Endothelial cell of umbilical vein (primary cell): ENCODE measurements around the gene ETHE1. TPM values are rescaled to one million over a fixed set of nuclear protein-coding genes. Genes with fewer than 3 reads are reported as not detected.

Source experiments
- BruUV-seq: library from RNA; stranded (reverse); fragments of 400-500 nt; replicated peaks from 2 replicates; lab custom pipeline; 2021; lab: Mats Ljungman, UMichigan
- CTCF ChIA-PET: fragments of 300-600, 350-600 bp; sonication (Branson Sonifier 250); formaldehyde crosslinking; loops from one replicate; lab custom pipeline; 2021; ENCODE audit warnings: antibody characterized with exemption, inconsistent platforms; lab: Charles Lee
- POLR2A ChIA-PET: fragments of 300-600, 350-600 bp; sonication (Branson Sonifier 250); formaldehyde crosslinking; loops from one replicate; lab custom pipeline; 2021; ENCODE audit warnings: antibody characterized with exemption, inconsistent platforms; lab: Charles Lee
- DNase-seq: peaks from one replicate; pipeline ENCODE4 v3.0.0-alpha.2; 2011; ENCODE audit warnings: low read depth, low spot score
- FAIRE-seq: peaks from 2 replicates; lab custom pipeline; 2011; peaks lifted over from hg19 to GRCh38; lab: Jason Lieb, UNC
- H2AFZ ChIP-seq: 2 replicates; pipeline ENCODE4 v1.6.0; 2012; ENCODE audit warnings: low read depth, low read length, control low read depth, inconsistent platforms
- H3K27ac ChIP-seq: 2 replicates; pipeline ENCODE4 v1.5.1; 2011; ENCODE audit warnings: low read depth, mild to moderate bottlenecking, control low read depth, low read length, moderate library complexity; ENCODE audit not compliant: insufficient read depth
- H3K27me3 ChIP-seq, 2 experiments: 2 replicates each; pipeline versions ENCODE4 v1.6.0 to v1.6.1; 2011; ENCODE audit warnings: low read length in 2 of 2, mixed read lengths in 1 of 2; ENCODE audit not compliant: control insufficient read depth in 2 of 2, insufficient read depth in 2 of 2
- H3K36me3 ChIP-seq, 2 experiments: 2 replicates in 1 of 2; 3 replicates in 1 of 2; pipeline ENCODE4 v1.5.1; 2011; ENCODE audit warnings: low read length in 2 of 2, mild to moderate bottlenecking in 1 of 2, moderate library complexity in 1 of 2; ENCODE audit not compliant: control insufficient read depth in 2 of 2, insufficient read depth in 2 of 2; ENCODE audit errors: extremely low read depth in 1 of 2
- H3K4me1 ChIP-seq: 3 replicates; pipeline ENCODE4 v1.5.1; 2011; ENCODE audit warnings: mild to moderate bottlenecking, low read length; ENCODE audit not compliant: control insufficient read depth, insufficient read depth; ENCODE audit errors: extremely low read depth
- H3K4me2 ChIP-seq: 2 replicates; pipeline ENCODE4 v1.6.1; 2011; ENCODE audit warnings: low read length, control low read depth, mixed read lengths; ENCODE audit not compliant: insufficient read depth
- H3K4me3 ChIP-seq, 3 experiments: fragments of 200-600 bp in 1 of 3; sonication (generic), shearing (Covaris generic) in 1 of 3; replicated peaks in 1 of 3; 2 replicates each; pipeline ENCODE4 v1.5.1; 2011 to 2016; ENCODE audit warnings: control low read depth in 3 of 3, low read length in 3 of 3, mild to moderate bottlenecking in 2 of 3, inconsistent platforms in 1 of 3, low read depth in 1 of 3, moderate library complexity in 1 of 3; ENCODE audit not compliant: insufficient read depth in 1 of 3
- H3K79me2 ChIP-seq: 2 replicates; pipeline ENCODE4 v1.6.0; 2012; ENCODE audit warnings: low read length, inconsistent platforms; ENCODE audit not compliant: control insufficient read depth, insufficient read depth
- H3K9ac ChIP-seq: replicated peaks from 2 replicates; pipeline ENCODE3; 2011; ENCODE audit warnings: low read length, control low read depth; ENCODE audit not compliant: insufficient read depth; ENCODE audit errors: extremely low read depth
- H3K9me1 ChIP-seq: replicated peaks from 3 replicates; pipeline ENCODE4 v1.6.0; 2011; ENCODE audit warnings: mild to moderate bottlenecking, low read length; ENCODE audit not compliant: control insufficient read depth, insufficient read depth; ENCODE audit errors: extremely low read depth
- H3K9me3 ChIP-seq: replicated peaks from 2 replicates; pipeline ENCODE4 v1.5.1; 2012; ENCODE audit warnings: low read length, inconsistent platforms; ENCODE audit not compliant: control insufficient read depth, insufficient read depth
- H4K20me1 ChIP-seq: replicated peaks from 2 replicates; pipeline ENCODE3; 2011; ENCODE audit warnings: mild to moderate bottlenecking, low read length; ENCODE audit not compliant: control insufficient read depth, insufficient read depth; ENCODE audit errors: extremely low read depth
- CTCF ChIP-seq, 2 donors: IDR thresholded peaks; 1 replicate in 1 of 2; 2 replicates in 1 of 2; pipeline ENCODE4 v1.5.1; 2011; ENCODE audit warnings: low read length in 2 of 2, mild to moderate bottlenecking in 2 of 2, moderate library complexity in 2 of 2, control low read depth in 1 of 2, inconsistent platforms in 1 of 2, low read depth in 1 of 2; ENCODE audit not compliant: insufficient read depth in 1 of 2; ENCODE audit errors: extremely low read depth in 1 of 2
- EZH2 ChIP-seq: IDR thresholded peaks from 2 replicates; pipeline ENCODE4 v1.6.1; 2012; ENCODE audit warnings: borderline replicate concordance, low read depth, mild to moderate bottlenecking, moderate library complexity, low read length, inconsistent platforms; ENCODE audit not compliant: severe bottlenecking
- FOS ChIP-seq: IDR thresholded peaks from 2 replicates; pipeline ENCODE4 v1.6.1; 2011; ENCODE audit warnings: mild to moderate bottlenecking, low read length, moderate library complexity, borderline replicate concordance; ENCODE audit not compliant: insufficient read depth
- GATA2 ChIP-seq: IDR thresholded peaks from 2 replicates; pipeline ENCODE4 v1.7.0; 2011; ENCODE audit warnings: low read depth, mild to moderate bottlenecking, moderate library complexity, mixed read lengths, low read length; ENCODE audit not compliant: insufficient read length, insufficient read depth
- JUN ChIP-seq: IDR thresholded peaks from 2 replicates; pipeline ENCODE4 v1.6.1; 2011; ENCODE audit warnings: borderline replicate concordance, low read depth; ENCODE audit not compliant: insufficient read length, insufficient read depth
- MAX ChIP-seq: IDR thresholded peaks from 2 replicates; pipeline ENCODE4 v1.6.1; 2011; ENCODE audit not compliant: insufficient read depth, insufficient read length
- MYC ChIP-seq: IDR thresholded peaks from one replicate; pipeline ENCODE4 v1.6.1; 2011; ENCODE audit warnings: mild to moderate bottlenecking, low read depth, low read length
- POLR2A ChIP-seq: IDR thresholded peaks from 2 replicates; pipeline ENCODE4 v1.6.1; 2012; ENCODE audit warnings: low read depth, mild to moderate bottlenecking, control low read depth, low read length
- POLR2AphosphoS5 ChIP-seq: IDR thresholded peaks from 2 replicates; pipeline ENCODE4 v1.6.1; 2012; ENCODE audit warnings: low read depth, mild to moderate bottlenecking, control low read depth, low read length, moderate library complexity; ENCODE audit not compliant: insufficient read depth
- dilution Hi-C: fragments of 300-500 bp; cut with MboI; formaldehyde crosslinking; loops from one replicate; pipeline ENCODE4 v1.15.0; 2019; ENCODE audit warnings: low sequenced_read_pairs; ENCODE audit not compliant: extremely low pct_ligation_motif_present
- intact Hi-C: fragments of 100-400 bp; cut with micrococcal nuclease; formaldehyde crosslinking; loops from one replicate; pipeline ENCODE4 v1.10.0; 2022
- polyA plus RNA-seq, 4 experiments: library from polyadenylated mRNA; depleted of rRNA in 3 of 4; stranded (reverse) in 3 of 4; unstranded in 1 of 4; fragments of >200 nt; gene quantifications; 2 replicates each; pipeline versions ENCODE4 v1.2.1 to v1.2.3, GENCODE V29; 2011 to 2012; ENCODE audit warnings: missing spikeins in 1 of 4
- total RNA-seq: library from RNA; stranded (reverse); gene quantifications from 2 replicates; pipeline ENCODE4 v1.2.3, GENCODE V29; 2021

ETHE1 gene
- total and polyA plus RNA-seq, 2 donors (not counting 3 experiments of a cell fraction or from before 2014, with no cell fraction given): 34.5 to 124 TPM

GRCh38 chr19:43457809-43458208 is 69.2 kb downstream of the ETHE1 start:
- Histone ChIP-seq H3K4me2 (no peak overlapping the region), H3K4me1 (no peaks in the 10 kb centered on the region), H3K27ac (no peak overlapping the region), H3K4me3 (no peak overlapping the region), H3K36me3 (no peaks in the 10 kb centered on the region), H3K9ac (no peak overlapping the region), H3K9me3 (no peaks in the 10 kb centered on the region), H3K79me2 (no peaks in the 10 kb centered on the region), H3K9me1 (no peaks in the 10 kb centered on the region), H3K27me3 (no peaks in the 10 kb centered on the region), H4K20me1 (no peaks in the 10 kb centered on the region), H2AFZ (no peak overlapping the region)
- POLR2A ChIA-PET: no interaction called here
- no TSS peak for BruUV-seq
- DNase-seq: no peak
- CTCF ChIA-PET: interaction anchor here (1.4 to 3.2 kb wide), 3 partner anchors 11 to 62 kb away, joined by 3 to 21 read pairs (median 18); no protein-coding TSS in a partner anchor
- dilution Hi-C loops (no loop called here), intact Hi-C loops (no loop called here)
- TF ChIP-seq EZH2 (no peak), JUN (no peak), FOS (no peak), POLR2A (no peak), GATA2 (no peak), CTCF (IDR thresholded peaks at IDR 0.05; ENCODE audit: extremely low read depth in 1 of 2, insufficient read depth in 1 of 2, low read depth in 1 of 2, low read length in 2 of 2) (no peak), MAX (no peak), MYC (no peak), POLR2AphosphoS5 (no peak)
- FAIRE-seq: no peak

Other genes starting within 250 kb of the ETHE1 start
- gene CD177, start 173.5 kb downstream of the ETHE1 start, total RNA-seq: 0.18 TPM in 1 of 2 replicates, not detected in the other
- not detected in 2 replicates for gene CD177, start 173.5 kb downstream of the ETHE1 start, polyA plus RNA-seq
- not detected in 2 replicates for gene TEX101, start 112.3 kb downstream of the ETHE1 start, total RNA-seq
- gene TEX101, start 112.3 kb downstream of the ETHE1 start, polyA plus RNA-seq: not detected in 2 replicates
- not detected in 2 replicates for gene LYPD3, start 61.6 kb downstream of the ETHE1 start, total RNA-seq
- 0.37 and 0.52 TPM in 2 replicates for gene LYPD3, start 61.6 kb downstream of the ETHE1 start, polyA plus RNA-seq
- 10.1 and 12.0 TPM in 2 replicates for gene PHLDB3, start 22.5 kb downstream of the ETHE1 start, total RNA-seq
- 5.5 and 5.6 TPM in 2 replicates for gene PHLDB3, start 22.5 kb downstream of the ETHE1 start, polyA plus RNA-seq
- gene ZNF575, start 6.0 kb upstream of the ETHE1 start, total RNA-seq: 1.4 and 3.0 TPM in 2 replicates
- gene ZNF575, start 6.0 kb upstream of the ETHE1 start, polyA plus RNA-seq: 0.57 and 0.80 TPM in 2 replicates
- gene XRCC1, start 48.3 kb upstream of the ETHE1 start, total RNA-seq: 37.3 and 39.3 TPM in 2 replicates
- 24.2 and 29.5 TPM in 2 replicates for gene XRCC1, start 48.3 kb upstream of the ETHE1 start, polyA plus RNA-seq
- gene PINLYP, start 48.6 kb upstream of the ETHE1 start, total RNA-seq: 2.6 and 5.5 TPM in 2 replicates
- 4.8 and 5.5 TPM in 2 replicates for gene PINLYP, start 48.6 kb upstream of the ETHE1 start, polyA plus RNA-seq
- 33.2 and 34.1 TPM in 2 replicates for gene IRGQ, start 68.9 kb upstream of the ETHE1 start, total RNA-seq
- 15.8 and 16.0 TPM in 2 replicates for gene IRGQ, start 68.9 kb upstream of the ETHE1 start, polyA plus RNA-seq
- gene ZNF576, start 69.4 kb upstream of the ETHE1 start, total RNA-seq: 19.5 and 20.3 TPM in 2 replicates
- gene ZNF576, start 69.4 kb upstream of the ETHE1 start, polyA plus RNA-seq: 27.7 and 38.3 TPM in 2 replicates
- gene SRRM5, start 84.9 kb upstream of the ETHE1 start, total RNA-seq: 0.27 and 0.32 TPM in 2 replicates
- 0.13 and 0.17 TPM in 2 replicates for gene SRRM5, start 84.9 kb upstream of the ETHE1 start, polyA plus RNA-seq
- 51.8 and 56.2 TPM in 2 replicates for gene ZNF428, start 92.4 kb upstream of the ETHE1 start, total RNA-seq
- gene ZNF428, start 92.4 kb upstream of the ETHE1 start, polyA plus RNA-seq: 29.2 and 30.7 TPM in 2 replicates
- 6.7 and 7.5 TPM in 2 replicates for gene CADM4, start 112.6 kb upstream of the ETHE1 start, total RNA-seq
- gene CADM4, start 112.6 kb upstream of the ETHE1 start, polyA plus RNA-seq: 5.0 and 7.7 TPM in 2 replicates
- 62.9 and 82.0 TPM in 2 replicates for gene PLAUR, start 143.0 kb upstream of the ETHE1 start, total RNA-seq
- 60.2 and 66.3 TPM in 2 replicates for gene PLAUR, start 143.0 kb upstream of the ETHE1 start, polyA plus RNA-seq
- not detected in 2 replicates for gene IRGC, start 188.9 kb upstream of the ETHE1 start, total RNA-seq
- gene IRGC, start 188.9 kb upstream of the ETHE1 start, polyA plus RNA-seq: not detected in 2 replicates
- gene SMG9, start 227.8 kb upstream of the ETHE1 start, total RNA-seq: 45.0 and 53.3 TPM in 2 replicates
- gene SMG9, start 227.8 kb upstream of the ETHE1 start, polyA plus RNA-seq: 25.5 and 26.4 TPM in 2 replicates